Fibroblast of skin of right biceps (primary cell): ENCODE measurements around the gene MVB12B.

Experiments used
- DNase-seq: peaks from one replicate; pipeline ENCODE4 v3.0.0-alpha.2; 2013

Gene MVB12B

GRCh38 chr9:126363847-126364671 is 37.4 kb downstream of the MVB12B start:
- DNase-seq = peak; percentile 41

- no peak for DNase-seq
Observed at GRCh38 chr9:126365780-126366179, 39.2 kb downstream of the MVB12B start.

GRCh38 chr9:126366366-126367011 is 39.9 kb downstream of the MVB12B start:
- DNase-seq = no peak

GRCh38 chr9:126367139-126367538 is 40.5 kb downstream of the MVB12B start:
- no peak for DNase-seq

- no peak for DNase-seq
Observed at GRCh38 chr9:126367616-126368015, 41.0 kb downstream of the MVB12B start.

GRCh38 chr9:126368020-126368419 is 41.4 kb downstream of the MVB12B start:
- no peak for DNase-seq

- DNase-seq = no peak
Observed at GRCh38 chr9:126371007-126371870, 44.6 kb downstream of the MVB12B start.

- peak; percentile 46 for DNase-seq
Observed at GRCh38 chr9:126372716-126373115, 46.1 kb downstream of the MVB12B start.

GRCh38 chr9:126373241-126373640 is 46.6 kb downstream of the MVB12B start:
- DNase-seq = peak; percentile 78

GRCh38 chr9:126374366-126374781 is 47.7 kb downstream of the MVB12B start:
- DNase-seq = no peak

GRCh38 chr9:126375386-126375785 is 48.8 kb downstream of the MVB12B start:
- DNase-seq = peak; percentile 53

GRCh38 chr9:126376311-126377175 is 49.9 kb downstream of the MVB12B start:
- no peak for DNase-seq

GRCh38 chr9:126377176-126377509 is 50.5 kb downstream of the MVB12B start:
- no peak for DNase-seq

GRCh38 chr9:126377536-126377935 is 50.9 kb downstream of the MVB12B start:
- no peak for DNase-seq

GRCh38 chr9:126378761-126379160 is 52.1 kb downstream of the MVB12B start:
- DNase-seq = no peak

GRCh38 chr9:126379661-126380360 is 53.2 kb downstream of the MVB12B start:
- peak; percentile 58 for DNase-seq

- no peak for DNase-seq
Observed at GRCh38 chr9:126380447-126380846, 53.8 kb downstream of the MVB12B start.

GRCh38 chr9:126381195-126381594 is 54.6 kb downstream of the MVB12B start:
- DNase-seq = no peak

- DNase-seq = peak; percentile 13
Observed at GRCh38 chr9:126383406-126384046, 56.9 kb downstream of the MVB12B start.

GRCh38 chr9:126384926-126385325 is 58.3 kb downstream of the MVB12B start:
- DNase-seq = no peak

GRCh38 chr9:126386088-126386487 is 59.5 kb downstream of the MVB12B start:
- no peak for DNase-seq
